Lower leg skin (tissue), 4 donors: Measurements from ENCODE around the gene SDK2. TPM values are rescaled to one million over a fixed set of nuclear protein-coding genes. Genes with fewer than 3 reads are reported as not detected.

Experiments used
- DNase-seq, 2 donors: peaks; one replicate each; pipeline ENCODE4 v3.0.0-alpha.2; 2019; ENCODE audit warnings: low spot score in 2 of 2
- H3K4me3 ChIP-seq: fragments of 200-600 bp; sonication (generic); 2 replicates; pipeline ENCODE4 v1.5.1; 2017; ENCODE audit warnings: mild to moderate bottlenecking, low read depth; ENCODE audit not compliant: poor library complexity, severe bottlenecking
- POLR2A ChIP-seq, 2 donors: fragments of 450-650 bp; IDR thresholded peaks; one replicate each; pipeline ENCODE4 v1.6.1; 2016 to 2017; ENCODE audit warnings: antibody characterized with exemption in 2 of 2, mild to moderate bottlenecking in 1 of 2, moderate library complexity in 1 of 2
- WGBS, 2 donors: methylation state at CpG; one replicate each; pipeline ENCODE4 v1.1.5; 2018; 5-methylcytosine and 5-hydroxymethylcytosine counted together
- intact Hi-C: fragments of 100-400 bp; cut with DNase I; formaldehyde crosslinking; loops from one replicate; pipeline ENCODE4 v1.15.0; 2023; ENCODE audit warnings: low total_unique reads
- total RNA-seq, 4 donors: library from RNA; depleted of rRNA; stranded (reverse); fragments of >200 nt; gene quantifications; one replicate each; pipeline ENCODE4 v1.1.0, GENCODE V29; 2016
- TF ChIP-seq, protein P1 (sequence below), 3 donors: fragments of 450-650 bp; IDR thresholded peaks; one replicate each; pipeline ENCODE4 v1.5.1; 2016; ENCODE audit warnings: antibody characterized with exemption in 3 of 3, mild to moderate bottlenecking in 3 of 3, moderate library complexity in 2 of 3

The SDK2 gene
- total RNA-seq, 4 donors from 2014 or later = 1.5 to 4.4 (median 1.6) TPM

DNA sequence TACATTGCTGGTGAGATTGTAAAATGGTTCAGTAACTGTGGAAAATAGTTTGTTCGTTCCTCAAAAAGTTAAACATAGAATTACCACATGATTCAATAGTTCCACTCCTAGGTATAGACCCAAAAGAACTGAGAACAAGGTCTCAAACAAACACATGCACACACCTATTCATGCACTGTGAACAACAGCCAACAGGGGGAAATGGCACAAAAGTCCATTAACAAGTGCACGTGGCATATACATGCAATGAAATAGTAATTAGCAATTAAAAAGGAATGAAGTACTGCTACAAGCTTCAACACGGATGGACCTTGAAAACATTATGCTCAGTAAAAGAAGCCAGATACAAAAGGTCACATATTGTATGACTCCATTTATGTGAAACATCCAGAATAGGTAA is 23.8 kb downstream of the SDK2 start:
- H3K4me3 ChIP-seq = no peak overlapping the region
- WGBS, 2 donors = 39 to 51% methylated on average over 3 of the region's 3 CpGs
- DNase-seq = no peak
- intact Hi-C loops = no loop called here
- TF ChIP-seq, protein P1, sequence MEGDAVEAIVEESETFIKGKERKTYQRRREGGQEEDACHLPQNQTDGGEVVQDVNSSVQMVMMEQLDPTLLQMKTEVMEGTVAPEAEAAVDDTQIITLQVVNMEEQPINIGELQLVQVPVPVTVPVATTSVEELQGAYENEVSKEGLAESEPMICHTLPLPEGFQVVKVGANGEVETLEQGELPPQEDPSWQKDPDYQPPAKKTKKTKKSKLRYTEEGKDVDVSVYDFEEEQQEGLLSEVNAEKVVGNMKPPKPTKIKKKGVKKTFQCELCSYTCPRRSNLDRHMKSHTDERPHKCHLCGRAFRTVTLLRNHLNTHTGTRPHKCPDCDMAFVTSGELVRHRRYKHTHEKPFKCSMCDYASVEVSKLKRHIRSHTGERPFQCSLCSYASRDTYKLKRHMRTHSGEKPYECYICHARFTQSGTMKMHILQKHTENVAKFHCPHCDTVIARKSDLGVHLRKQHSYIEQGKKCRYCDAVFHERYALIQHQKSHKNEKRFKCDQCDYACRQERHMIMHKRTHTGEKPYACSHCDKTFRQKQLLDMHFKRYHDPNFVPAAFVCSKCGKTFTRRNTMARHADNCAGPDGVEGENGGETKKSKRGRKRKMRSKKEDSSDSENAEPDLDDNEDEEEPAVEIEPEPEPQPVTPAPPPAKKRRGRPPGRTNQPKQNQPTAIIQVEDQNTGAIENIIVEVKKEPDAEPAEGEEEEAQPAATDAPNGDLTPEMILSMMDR (IDR thresholded peaks at IDR 0.05) = no peak
- no peak for TF ChIP-seq POLR2A (IDR thresholded peaks at IDR 0.05)

DNA sequence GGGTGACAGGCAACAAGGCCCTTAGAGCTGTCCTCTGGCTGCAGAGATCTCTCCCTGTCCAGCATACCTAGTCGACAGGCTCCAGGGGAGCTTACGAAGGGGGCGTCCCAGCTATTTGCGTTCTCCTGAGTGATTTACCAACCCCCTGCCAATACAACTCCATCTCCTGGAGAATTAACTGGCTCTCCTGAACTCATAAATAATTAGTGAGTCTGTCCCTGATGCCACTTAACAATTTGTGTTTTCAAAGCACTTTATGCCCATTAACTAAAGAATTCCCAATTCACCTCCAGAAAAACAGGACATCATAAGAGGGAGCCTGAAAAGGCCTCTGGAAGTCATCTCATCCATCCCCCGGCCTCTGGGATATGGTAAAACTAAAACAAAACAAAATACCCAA is 26.7 kb downstream of the SDK2 start:
- no peak overlapping the region for H3K4me3 ChIP-seq
- DNase-seq = no peak
- intact Hi-C loops = no loop called here
- TF ChIP-seq POLR2A (IDR thresholded peaks at IDR 0.05) = no peak
- TF ChIP-seq, protein P1 (IDR thresholded peaks at IDR 0.05) = no peak
- WGBS, 2 donors = 94% methylated on average over 5 of the region's 5 CpGs

DNA sequence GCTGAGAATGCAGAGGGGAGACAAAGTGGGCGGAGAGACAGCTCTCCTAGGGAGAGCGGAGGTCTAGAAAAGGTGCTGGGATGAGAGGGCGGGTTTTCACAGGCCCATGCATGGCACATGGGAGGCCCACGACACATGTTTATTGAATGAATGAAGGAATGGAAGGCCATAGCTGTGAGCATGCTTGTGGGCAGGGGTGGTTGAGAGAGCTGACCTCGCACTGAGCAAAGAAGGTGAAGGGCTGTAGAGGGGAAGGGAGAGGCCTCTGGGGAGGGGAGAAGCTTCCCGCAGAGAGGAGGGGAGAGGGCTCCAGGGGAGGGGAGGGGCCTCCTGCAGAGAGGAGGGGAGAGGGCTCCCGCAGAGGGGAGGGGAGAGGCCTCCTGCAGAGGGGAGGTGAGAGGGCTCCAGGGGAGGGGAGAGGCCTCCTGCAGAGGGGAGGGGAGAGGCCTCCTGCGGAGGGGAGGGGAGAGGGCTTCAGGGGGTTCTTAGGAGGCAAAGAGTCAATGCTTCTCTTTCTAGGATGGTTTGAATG is 27.3 kb downstream of the SDK2 start:
- no peak overlapping the region for H3K4me3 ChIP-seq
- intact Hi-C loops = no loop called here

DNA sequence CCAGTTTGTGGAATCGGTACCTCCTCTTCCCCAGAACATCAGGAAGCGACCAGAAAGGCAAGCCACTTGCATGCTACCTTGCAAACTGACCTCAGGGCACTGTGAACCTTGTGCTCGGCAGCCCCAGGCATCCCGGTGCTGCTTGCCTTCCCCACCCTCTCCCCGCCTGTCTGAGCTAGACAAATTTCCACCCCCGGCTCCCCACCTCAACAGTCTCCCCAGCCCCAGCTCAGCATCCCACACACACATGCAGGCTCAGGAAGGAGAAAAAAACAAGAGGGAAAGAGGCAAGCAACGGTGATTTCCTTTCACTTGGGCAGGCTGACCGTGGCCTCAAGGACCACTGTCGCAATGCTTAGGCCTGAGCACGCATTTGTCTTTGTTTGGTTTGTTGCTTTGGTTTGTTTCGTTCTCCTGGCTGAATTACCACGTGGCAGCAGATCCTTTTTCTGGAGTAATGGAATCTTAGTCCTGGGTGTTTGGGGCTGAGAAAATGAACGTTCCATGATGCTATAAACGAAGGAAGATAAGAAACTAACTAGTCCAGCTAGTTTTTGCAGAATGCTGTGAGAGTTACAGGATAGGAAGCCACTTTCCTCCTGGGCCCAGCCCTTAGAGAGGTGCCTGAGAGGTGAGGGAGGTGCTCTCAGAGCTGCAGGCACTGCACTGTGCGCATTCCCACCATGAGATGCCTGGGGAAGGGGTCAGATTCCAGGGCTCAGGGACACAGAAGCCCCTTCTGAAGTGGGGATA is 27.9 kb downstream of the SDK2 start:
- TF ChIP-seq, protein P1 (IDR thresholded peaks at IDR 0.05) = no peak
- TF ChIP-seq POLR2A (IDR thresholded peaks at IDR 0.05) = no peak
- DNase-seq = no peak
- intact Hi-C loops = no loop called here
- WGBS, 2 donors = 67 to 73% methylated on average over 15 of the region's 15 CpGs
- no peak overlapping the region for H3K4me3 ChIP-seq

More for the DNA sequence above, 27.3 kb downstream of the SDK2 start:
- WGBS, 2 donors = 85 to 87% methylated on average over 8 of the region's 8 CpGs
- TF ChIP-seq, protein P1 (IDR thresholded peaks at IDR 0.05) = no peak
- no peak for TF ChIP-seq POLR2A (IDR thresholded peaks at IDR 0.05)
- no peak for DNase-seq

DNA sequence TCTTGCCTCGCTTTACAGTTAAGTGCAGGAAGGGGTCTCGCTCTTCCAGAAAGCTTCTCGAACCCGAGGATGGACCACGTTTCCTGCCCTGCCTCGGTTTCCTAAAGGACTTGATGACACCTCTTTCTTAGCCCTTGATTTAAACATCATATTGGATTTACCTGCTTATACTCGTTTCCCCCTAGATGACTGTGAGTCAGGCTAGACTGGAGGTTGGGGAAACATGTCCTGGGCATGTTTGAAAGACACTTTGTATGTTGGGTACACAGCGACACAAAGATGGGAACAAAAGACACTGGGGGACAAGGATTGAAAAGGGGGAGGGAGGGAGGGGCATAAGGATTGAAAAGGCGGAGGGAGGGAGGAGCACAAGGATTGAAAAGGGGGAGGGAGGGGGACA is 30.0 kb downstream of the SDK2 start:
- intact Hi-C loops = no loop called here
- H3K4me3 ChIP-seq = no peak overlapping the region
- DNase-seq = no peak
- no peak for TF ChIP-seq POLR2A (IDR thresholded peaks at IDR 0.05)
- TF ChIP-seq, protein P1 (IDR thresholded peaks at IDR 0.05) = no peak
- WGBS, 2 donors = 58 to 61% methylated on average over 8 to 9 of the region's 9 CpGs
